Upper lobe of left lung (tissue), 6 donors: Measurements from ENCODE around the gene STYXL1. TPM values are rescaled to one million over a fixed set of nuclear protein-coding genes. Genes with fewer than 3 reads are reported as not detected.

Experiments used
- ATAC-seq, 2 donors: fragments of 200-7000 bp; cut with Tn5 transposase; one replicate each; pipeline ENCODE4 v1.9.1; 2022; ENCODE audit warnings: mild to moderate bottlenecking in 2 of 2, moderate library complexity in 2 of 2; ENCODE audit not compliant: low FRiP score in 2 of 2
- DNase-seq, 2 donors: peaks; one replicate each; pipeline ENCODE4 v3.0.0-alpha.2; 2019 to 2020
- H3K27ac ChIP-seq, 4 donors: fragments of 200-600 bp; sonication (generic); one replicate each; pipeline ENCODE4 v1.5.1; 2016 to 2019
- H3K27me3 ChIP-seq, 4 donors: fragments of 200-600 bp; sonication (generic); one replicate each; pipeline ENCODE4 v1.5.1; 2017 to 2019
- H3K36me3 ChIP-seq, 4 donors: fragments of 200-600 bp; sonication (generic); one replicate each; pipeline ENCODE4 v1.5.1; 2016 to 2019
- H3K4me1 ChIP-seq, 4 donors: fragments of 200-600 bp; sonication (generic); one replicate each; pipeline ENCODE4 v1.5.1; 2018 to 2019
- H3K4me3 ChIP-seq, 4 donors: fragments of 200-600 bp; sonication (generic); one replicate each; pipeline ENCODE4 v1.5.1; 2017 to 2019; ENCODE audit warnings: mild to moderate bottlenecking in 2 of 4, moderate library complexity in 1 of 4
- H3K9me3 ChIP-seq, 4 donors: fragments of 200-600 bp; sonication (generic); one replicate each; pipeline ENCODE4 v1.5.1; 2018 to 2019
- CTCF ChIP-seq, 6 experiments: fragments of 450-650 bp in 4 of 6; fragments of 200-600 bp in 2 of 6; sonication (generic) in 2 of 6; IDR thresholded peaks; one replicate each; pipeline ENCODE4 v1.5.1; 2016 to 2019; ENCODE audit warnings: antibody characterized with exemption in 6 of 6
- EP300 ChIP-seq, 4 donors: sonication (generic); formaldehyde crosslinking; IDR thresholded peaks; one replicate each; pipeline ENCODE4 v1.5.1; 2017; ENCODE audit warnings: antibody characterized with exemption in 4 of 4, control low read depth in 2 of 4
- POLR2A ChIP-seq, 4 donors: fragments of 450-650 bp; IDR thresholded peaks; one replicate each; pipeline ENCODE4 v1.5.1; 2016 to 2017; ENCODE audit warnings: antibody characterized with exemption in 4 of 4, mild to moderate bottlenecking in 2 of 4
- POLR2AphosphoS5 ChIP-seq, 2 donors: sonication (generic); formaldehyde crosslinking; IDR thresholded peaks; one replicate each; pipeline ENCODE4 v1.5.1; 2017; ENCODE audit warnings: antibody characterized with exemption in 2 of 2
- WGBS, 2 donors: methylation state at CpG; one replicate each; pipeline ENCODE4 v1.1.5; 2017 to 2018; 5-methylcytosine and 5-hydroxymethylcytosine counted together
- total RNA-seq, 6 donors: library from RNA; depleted of rRNA in 4 of 6; stranded (reverse); fragments of >200 nt in 4 of 6; gene quantifications; one replicate each; pipeline versions ENCODE4 v1.1.0 to v1.2.1, GENCODE V29; 2016 to 2021
- donor health status: DM: no; HTN: no; CAD: no; lungs with moderate emphysema.
- donor health status: DM: no; HTN: yes; CAD: no; lungs with severe emphysema.

The STYXL1 gene
- total RNA-seq, 6 donors from 2014 or later: 11.1 to 71.2 (median 23.5) TPM

- H3K27me3 ChIP-seq: no peaks in the 10 kb centered on the region
- DNase-seq (no peak), ATAC-seq (no peak)
- H3K27ac ChIP-seq: no peak overlapping the region
- peaks cover 0 to 6% (median 0%) of the 10 kb centered on the region in 4 donors for H3K9me3 ChIP-seq
- H3K36me3 ChIP-seq: no peaks in the 10 kb centered on the region
- WGBS, 2 donors: 90 to 99% methylated on average over 3 to 4 of the region's 4 CpGs
- TF ChIP-seq POLR2AphosphoS5 (IDR thresholded peaks at IDR 0.05) (no peak), EP300 (IDR thresholded peaks at IDR 0.05) (no peak), POLR2A (IDR thresholded peaks at IDR 0.05) (no peak), CTCF (IDR thresholded peaks at IDR 0.05) (no peak)
- no peaks in the 10 kb centered on the region for H3K4me1 ChIP-seq
- no peak overlapping the region for H3K4me3 ChIP-seq
Observed at GRCh38 chr7:76074972-76075370, 27.2 kb upstream of the STYXL1 start.

DNA sequence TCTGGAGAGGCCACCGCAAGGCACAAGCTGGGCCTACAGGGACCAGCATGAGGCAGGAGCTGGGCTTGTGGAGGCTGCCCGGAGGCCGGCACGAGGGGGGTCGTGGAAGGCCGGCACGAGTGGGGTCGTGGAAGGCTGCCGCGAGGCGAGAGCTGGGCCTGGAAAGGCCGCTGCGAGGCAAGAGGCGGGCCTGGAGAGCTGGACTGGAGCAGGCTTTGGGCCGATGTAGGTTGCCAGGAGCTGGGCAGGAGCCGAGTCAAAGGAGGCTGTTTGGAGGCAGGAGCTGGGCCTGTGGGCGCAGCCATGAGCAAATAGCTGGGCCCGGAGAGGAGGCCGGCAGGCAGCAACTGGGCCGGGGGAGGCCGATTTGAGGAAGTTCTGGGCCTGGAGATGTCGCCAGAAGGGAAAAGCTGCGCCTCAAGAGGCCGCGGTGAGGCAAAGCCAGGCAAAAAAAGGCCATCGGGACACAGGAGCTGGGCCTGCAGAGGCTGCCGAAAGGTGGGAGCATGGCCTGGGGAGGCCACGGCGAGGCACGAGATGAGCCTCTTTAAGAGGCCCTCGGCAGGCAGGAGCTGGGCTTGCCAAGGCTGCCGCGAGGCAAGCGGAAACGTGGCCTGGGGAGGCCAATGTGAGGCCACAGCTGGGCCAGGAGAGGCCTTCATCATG, 26.6 kb upstream of the STYXL1 start:
- Histone ChIP-seq H3K4me3 (no peak overlapping the region), H3K4me1 (peaks cover 3 to 5% (median 4%) of the 10 kb centered on the region in 4 donors), H3K36me3 (no peaks in the 10 kb centered on the region), H3K27ac (no peak overlapping the region), H3K9me3 (peaks cover 0 to 6% (median 0%) of the 10 kb centered on the region in 4 donors), H3K27me3 (no peaks in the 10 kb centered on the region)
- TF ChIP-seq EP300 (IDR thresholded peaks at IDR 0.05) (no peak), CTCF (IDR thresholded peaks at IDR 0.05) (no peak), POLR2AphosphoS5 (IDR thresholded peaks at IDR 0.05) (no peak), POLR2A (IDR thresholded peaks at IDR 0.05) (no peak)
- ATAC-seq (peak in 1 of 2 donors; percentile 21), DNase-seq (peak in 1 of 2 donors; percentile 79)
- 95 to 97% methylated on average over 33 to 35 of the region's 35 CpGs for WGBS, 2 donors

DNA sequence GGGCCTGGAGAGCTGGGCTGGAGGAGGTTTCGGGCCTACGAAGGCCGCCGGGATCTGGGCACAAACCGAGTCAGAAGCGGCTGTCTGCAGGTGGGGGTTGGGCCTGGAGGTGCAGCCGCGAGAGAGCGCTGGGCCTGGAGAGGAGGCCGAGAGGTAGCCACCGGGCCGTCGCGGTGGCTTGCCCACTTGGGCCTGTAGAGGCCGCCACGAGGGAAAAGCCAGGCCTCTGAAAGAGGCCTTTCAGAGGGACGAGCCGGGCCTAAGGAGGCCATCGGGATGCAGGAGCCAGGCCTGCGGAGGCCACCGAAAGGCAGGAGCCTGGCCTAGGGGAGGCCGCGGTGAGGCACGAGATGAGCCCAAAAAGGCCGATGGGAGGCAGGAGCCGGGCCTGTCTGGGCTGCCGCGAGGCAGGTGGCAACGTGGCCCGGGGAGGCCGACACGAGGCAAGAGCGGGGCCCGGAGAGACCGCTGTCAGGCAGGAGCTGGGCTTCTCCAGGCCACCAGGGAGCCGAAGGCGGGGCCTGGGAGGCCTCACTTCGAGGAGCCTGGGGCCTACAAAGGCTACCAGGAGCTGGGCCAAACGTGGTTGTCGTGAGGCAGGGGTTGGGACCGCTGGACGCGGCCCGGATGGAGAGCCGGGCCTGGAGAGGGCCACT, 25.7 kb upstream of the STYXL1 start:
- DNase-seq (peak in 1 of 2 donors; percentile 70), ATAC-seq (no peak)
- Histone ChIP-seq H3K4me1 (peaks cover 6 to 9% (median 8%) of the 10 kb centered on the region in 4 donors), H3K4me3 (no peak overlapping the region), H3K9me3 (peaks cover 0 to 6% (median 0%) of the 10 kb centered on the region in 4 donors), H3K27me3 (no peaks in the 10 kb centered on the region), H3K36me3 (no peaks in the 10 kb centered on the region), H3K27ac (no peak overlapping the region)
- TF ChIP-seq POLR2AphosphoS5 (IDR thresholded peaks at IDR 0.05) (no peak), POLR2A (IDR thresholded peaks at IDR 0.05) (no peak), CTCF (IDR thresholded peaks at IDR 0.05) (no peak), EP300 (IDR thresholded peaks at IDR 0.05) (no peak)
- WGBS, 2 donors: 95% methylated on average over 26 to 33 of the region's 45 CpGs

- Histone ChIP-seq H3K36me3 (peaks cover 0 to 3% (median 1%) of the 10 kb centered on the region in 4 donors), H3K4me3 (no peak overlapping the region), H3K27me3 (no peaks in the 10 kb centered on the region), H3K4me1 (peaks cover 6 to 9% (median 8%) of the 10 kb centered on the region in 4 donors), H3K27ac (no peak overlapping the region), H3K9me3 (peaks cover 0 to 6% (median 0%) of the 10 kb centered on the region in 4 donors)
- DNase-seq: peak in 1 of 2 donors; percentile 79
- 96% methylated on average over 36 to 45 of the region's 47 CpGs for WGBS, 2 donors
- ATAC-seq: no peak
- no peak for TF ChIP-seq EP300 (IDR thresholded peaks at IDR 0.05)
- no peak for TF ChIP-seq POLR2A (IDR thresholded peaks at IDR 0.05)
- no peak for TF ChIP-seq CTCF (IDR thresholded peaks at IDR 0.05)
- no peak for TF ChIP-seq POLR2AphosphoS5 (IDR thresholded peaks at IDR 0.05)
Observed at GRCh38 chr7:76072243-76073148, 24.7 kb upstream of the STYXL1 start.
